H9 (cell line): ENCODE data around the gene ANAPC10. TPM values are rescaled to one million over a fixed set of nuclear protein-coding genes. Genes with fewer than 3 reads are reported as not detected.

Source experiments
- DNase-seq: peaks from one replicate; pipeline ENCODE4 v3.0.0-alpha.2; 2017
- H2AFZ ChIP-seq: one replicate; pipeline ENCODE4 v1.6.1; 2013; ENCODE audit warnings: mild to moderate bottlenecking, low read length, control low read depth, moderate library complexity
- H2AK5ac ChIP-seq: 2 replicates; pipeline ENCODE4 v1.6.1; 2013; ENCODE audit warnings: low read length, control low read depth, mixed read lengths; ENCODE audit not compliant: insufficient read length
- H2BK120ac ChIP-seq: one replicate; pipeline ENCODE4 v1.6.1; 2013; ENCODE audit warnings: low read depth, mild to moderate bottlenecking, low read length, control low read depth, inconsistent platforms; ENCODE audit not compliant: poor library complexity, severe bottlenecking
- H2BK12ac ChIP-seq: 2 replicates; pipeline ENCODE4 v1.6.1; 2013; ENCODE audit warnings: low read length, control low read depth, mixed read lengths, low read depth; ENCODE audit not compliant: insufficient read length
- H2BK15ac ChIP-seq: 2 replicates; pipeline ENCODE4 v1.6.1; 2013; ENCODE audit warnings: low read depth, low read length, control low read depth
- H2BK20ac ChIP-seq: one replicate; pipeline ENCODE4 v1.6.1; 2013; ENCODE audit warnings: low read depth, mild to moderate bottlenecking, low read length, control low read depth, inconsistent platforms; ENCODE audit not compliant: poor library complexity, severe bottlenecking
- H2BK5ac ChIP-seq: 2 replicates; pipeline ENCODE4 v1.6.1; 2013; ENCODE audit warnings: low read length, control low read depth, mixed read lengths; ENCODE audit not compliant: insufficient read length
- H3K14ac ChIP-seq: 2 replicates; pipeline ENCODE4 v1.6.1; 2013; ENCODE audit warnings: low read length, control low read depth; ENCODE audit not compliant: insufficient read depth
- H3K18ac ChIP-seq: 2 replicates; pipeline ENCODE4 v1.6.1; 2013; ENCODE audit warnings: low read depth, mild to moderate bottlenecking, mixed read lengths, low read length, control low read depth; ENCODE audit not compliant: insufficient read length
- H3K23ac ChIP-seq: 2 replicates; pipeline ENCODE4 v1.6.1; 2013; ENCODE audit warnings: low read length, control low read depth, mixed read lengths, low read depth; ENCODE audit not compliant: insufficient read length
- H3K23me2 ChIP-seq: 2 replicates; pipeline ENCODE4 v1.6.1; 2013; ENCODE audit warnings: low read depth, mild to moderate bottlenecking, mixed read lengths, low read length, control low read depth; ENCODE audit not compliant: insufficient read length, poor library complexity, severe bottlenecking
- H3K27ac ChIP-seq: 2 replicates; pipeline ENCODE4 v1.5.1; 2013; ENCODE audit warnings: low read length, control low read depth, mixed read lengths, low read depth; ENCODE audit not compliant: insufficient read length
- H3K27me3 ChIP-seq: 2 replicates; pipeline ENCODE4 v1.6.1; 2013; ENCODE audit warnings: low read length, control low read depth, inconsistent platforms; ENCODE audit not compliant: insufficient read depth
- H3K4ac ChIP-seq: 2 replicates; pipeline ENCODE4 v1.6.1; 2013; ENCODE audit warnings: low read depth, mild to moderate bottlenecking, control low read depth, inconsistent platforms, low read length, moderate library complexity
- H3K4me1 ChIP-seq: 2 replicates; pipeline ENCODE4 v1.6.1; 2013; ENCODE audit warnings: low read length, control low read depth, inconsistent platforms; ENCODE audit not compliant: insufficient read depth
- H3K4me2 ChIP-seq: 2 replicates; pipeline ENCODE4 v1.6.1; 2013; ENCODE audit warnings: low read length, control low read depth, mixed read lengths; ENCODE audit not compliant: insufficient read length, insufficient read depth
- H3K56ac ChIP-seq: 2 replicates; pipeline ENCODE4 v1.6.1; 2013; ENCODE audit warnings: low read depth, mild to moderate bottlenecking, mixed read lengths, low read length, control low read depth; ENCODE audit not compliant: insufficient read length
- H3K79me1 ChIP-seq: 2 replicates; pipeline ENCODE4 v1.6.1; 2013; ENCODE audit warnings: low read depth, mild to moderate bottlenecking, moderate library complexity, low read length, control low read depth, inconsistent platforms; ENCODE audit not compliant: insufficient read depth, poor library complexity, severe bottlenecking
- H3K79me2 ChIP-seq: 2 replicates; pipeline ENCODE4 v1.6.1; 2013; ENCODE audit warnings: low read length, control low read depth, inconsistent platforms; ENCODE audit not compliant: insufficient read depth
- H3K9ac ChIP-seq: 2 replicates; pipeline ENCODE4 v1.6.1; 2013; ENCODE audit warnings: low read length, control low read depth, mixed read lengths; ENCODE audit not compliant: insufficient read length; ENCODE audit errors: extremely low read depth
- H3K9me3 ChIP-seq: one replicate; pipeline ENCODE4 v1.6.1; 2013; ENCODE audit warnings: low read depth, low read length, inconsistent platforms; ENCODE audit not compliant: control insufficient read depth
- H3T11ph ChIP-seq: one replicate; pipeline ENCODE4 v1.6.1; 2013; ENCODE audit warnings: mild to moderate bottlenecking, low read length, control low read depth, inconsistent platforms
- H4K20me1 ChIP-seq: one replicate; pipeline ENCODE4 v1.6.1; 2013; ENCODE audit not compliant: control insufficient read depth, insufficient read length, insufficient read depth
- H4K5ac ChIP-seq: 2 replicates; pipeline ENCODE4 v1.6.1; 2013; ENCODE audit warnings: low read depth, mild to moderate bottlenecking, mixed read lengths, low read length, control low read depth; ENCODE audit not compliant: insufficient read length
- H4K8ac ChIP-seq: replicated peaks from 2 replicates; pipeline ENCODE4 v1.6.1; 2013; ENCODE audit warnings: low read length, control low read depth, mixed read lengths, low read depth; ENCODE audit not compliant: insufficient read length
- H4K91ac ChIP-seq: 2 replicates; pipeline ENCODE4 v1.6.1; 2013; ENCODE audit warnings: low read depth, mild to moderate bottlenecking, moderate library complexity, mixed read lengths, low read length, control low read depth; ENCODE audit not compliant: insufficient read length
- H3K27ac Mint-ChIP-seq, 3 experiments: 2 replicates in 2 of 3; 3 replicates in 1 of 3; pipeline ENCODE4 v1.8.0; 2020 to 2021; ENCODE audit warnings: mixed read lengths in 3 of 3, mild to moderate bottlenecking in 1 of 3, moderate library complexity in 1 of 3
- H3K27me3 Mint-ChIP-seq: 2 replicates; pipeline ENCODE4 v1.8.0; 2021; ENCODE audit warnings: low read depth, mild to moderate bottlenecking, moderate library complexity, mixed read lengths
- H3K36me3 Mint-ChIP-seq, 3 experiments: 2 replicates in 2 of 3; 3 replicates in 1 of 3; pipeline ENCODE4 v1.8.0; 2020 to 2021; ENCODE audit warnings: low read depth in 3 of 3, mixed read lengths in 3 of 3; ENCODE audit not compliant: insufficient read depth in 1 of 3
- H3K4me1 Mint-ChIP-seq, 2 experiments: 2 replicates each; pipeline ENCODE4 v1.8.0; 2020; ENCODE audit warnings: mixed read lengths in 2 of 2
- H3K4me3 Mint-ChIP-seq, 2 experiments: 2 replicates in 1 of 2; 3 replicates in 1 of 2; pipeline ENCODE4 v1.8.0; 2020 to 2021; ENCODE audit warnings: mild to moderate bottlenecking in 2 of 2, mixed read lengths in 2 of 2, moderate library complexity in 1 of 2
- H3K9me3 Mint-ChIP-seq, 2 experiments: 2 replicates in 1 of 2; 3 replicates in 1 of 2; pipeline ENCODE4 v1.8.0; 2020; ENCODE audit warnings: mild to moderate bottlenecking in 2 of 2, mixed read lengths in 2 of 2, moderate library complexity in 1 of 2
- CTCF ChIP-seq: fragments of 200-600 bp; sonication (generic); conservative IDR thresholded peaks from 3 replicates; pipeline ENCODE4 v1.8.0; 2021; ENCODE audit warnings: antibody characterized with exemption, mild to moderate bottlenecking
- WGBS: extraction: QIAGEN DNeasy Blood & Tissue Kit; methylation state at CpG from one replicate; pipeline ENCODE4 v1.1.7; 2013; ENCODE audit warnings: missing lambda C conversion rate, low lambda C conversion rate, mixed read lengths; ENCODE audit not compliant: insufficient read length; ENCODE audit errors: extremely low coverage; 5-methylcytosine and 5-hydroxymethylcytosine counted together
- total RNA-seq: library from RNA; stranded (reverse); gene quantifications from 2 replicates; pipeline ENCODE4 v1.2.1, GENCODE V29; 2021

Gene ANAPC10
- total RNA-seq, 1 experiment from 2014 or later = 25.3 TPM

- H4K8ac ChIP-seq = no peak overlapping the region
- H2BK12ac ChIP-seq = no peak overlapping the region
- H3T11ph ChIP-seq = no peak overlapping the region
- no peaks in the 10 kb centered on the region for H3K79me1 ChIP-seq
- no peak overlapping the region for H3K14ac ChIP-seq
- no peak overlapping the region for H3K56ac ChIP-seq
- no peak overlapping the region for H2AFZ ChIP-seq
- H3K4me2 ChIP-seq = no peak overlapping the region
- H4K5ac ChIP-seq = no peak overlapping the region
- H3K23ac ChIP-seq = no peak overlapping the region
- no peak overlapping the region for H2BK15ac ChIP-seq
- no peak for TF ChIP-seq CTCF
- Mint-ChIP-seq H3K36me3 (peaks cover 4 to 8% (median 5%) of the 10 kb centered on the region in 3 experiments; a peak in 4 of 7 replicates), H3K4me3 (no peak overlapping the region), H3K27ac (no peak overlapping the region), H3K9me3 (no peaks in the 10 kb centered on the region), H3K4me1 (no peaks in the 10 kb centered on the region), H3K27me3 (no peaks in the 10 kb centered on the region)
- DNase-seq = no peak
- H2AK5ac ChIP-seq = no peak overlapping the region
- H4K91ac ChIP-seq = no peak overlapping the region
- no peak overlapping the region for H2BK20ac ChIP-seq
- no peaks in the 10 kb centered on the region for H4K20me1 ChIP-seq
- H3K79me2 ChIP-seq = no peaks in the 10 kb centered on the region
- no peak overlapping the region for H3K4ac ChIP-seq
- no peaks in the 10 kb centered on the region for H3K9me3 ChIP-seq
- no peaks in the 10 kb centered on the region for H3K4me1 ChIP-seq
- no peak overlapping the region for H3K9ac ChIP-seq
- H3K23me2 ChIP-seq = no peaks in the 10 kb centered on the region
- H3K18ac ChIP-seq = no peak overlapping the region
- no peak overlapping the region for H2BK120ac ChIP-seq
- H3K27me3 ChIP-seq = no peaks in the 10 kb centered on the region
- no peak overlapping the region for H3K27ac ChIP-seq
- no CpG with 5 or more reads among the region's 1 CpG for WGBS
- no peak overlapping the region for H2BK5ac ChIP-seq
Measured at GRCh38 chr4:145045180-145045579, 52.8 kb downstream of the ANAPC10 start.
